Liver (tissue), 9 donors: ENCODE results near the gene NMNAT2. TPM values are rescaled to one million over a fixed set of nuclear protein-coding genes. Genes with fewer than 3 reads are reported as not detected.
A peak's percentile ranks its signal among the peaks of the same experiment; 100 is the strongest.

ENCODE experiments used
- DNase-seq: peaks from one replicate; pipeline ENCODE4 v3.0.0-alpha.2; 2017; ENCODE audit warnings: low spot score
- H3K27ac ChIP-seq, 2 donors: one replicate each; pipeline ENCODE4 v1.7.0; 2013; ENCODE audit warnings: inconsistent platforms in 2 of 2, low read length in 2 of 2, control low read depth in 1 of 2, low read depth in 1 of 2, mild to moderate bottlenecking in 1 of 2
- H3K27me3 ChIP-seq, 4 donors: one replicate each; pipeline versions ENCODE4 v1.6.1 to v1.7.0; 2013; ENCODE audit warnings: low read length in 3 of 4, inconsistent platforms in 1 of 4, mild to moderate bottlenecking in 1 of 4, moderate library complexity in 1 of 4; ENCODE audit not compliant: control insufficient read depth in 4 of 4, insufficient read depth in 4 of 4
- H3K36me3 ChIP-seq, 4 donors: one replicate each; pipeline versions ENCODE4 v1.6.1 to v1.7.0; 2013; ENCODE audit warnings: low read length in 3 of 4, mild to moderate bottlenecking in 3 of 4, low read depth in 1 of 4, moderate library complexity in 1 of 4; ENCODE audit not compliant: control insufficient read depth in 4 of 4, insufficient read depth in 3 of 4
- H3K4me1 ChIP-seq, 4 donors: one replicate each; pipeline versions ENCODE4 v1.6.1 to v1.7.0; 2013; ENCODE audit warnings: low read length in 3 of 4, mild to moderate bottlenecking in 3 of 4, moderate library complexity in 1 of 4; ENCODE audit not compliant: control insufficient read depth in 4 of 4, insufficient read depth in 4 of 4
- H3K4me3 ChIP-seq, 3 donors: one replicate each; pipeline versions ENCODE4 v1.6.1 to v1.7.0; 2013; ENCODE audit warnings: low read length in 3 of 3, control low read depth in 1 of 3, low read depth in 1 of 3, mild to moderate bottlenecking in 1 of 3
- H3K9ac ChIP-seq, 2 donors: one replicate each; pipeline ENCODE4 v1.7.0; 2013; ENCODE audit warnings: low read length in 2 of 2, mild to moderate bottlenecking in 2 of 2, moderate library complexity in 2 of 2, control low read depth in 1 of 2, low read depth in 1 of 2
- H3K9me3 ChIP-seq, 4 donors: one replicate each; pipeline versions ENCODE4 v1.6.1 to v1.7.0; 2013; ENCODE audit warnings: low read length in 3 of 4; ENCODE audit not compliant: control insufficient read depth in 4 of 4
- EGR1 ChIP-seq, 2 donors: IDR thresholded peaks; 2 replicates each; pipeline ENCODE4 v1.6.1; 2016 to 2018; ENCODE audit warnings: antibody characterized with exemption in 2 of 2, low read depth in 2 of 2
- FOXA1 ChIP-seq: IDR thresholded peaks from 2 replicates; pipeline ENCODE4 v1.6.1; 2016; ENCODE audit warnings: antibody characterized with exemption
- FOXA2 ChIP-seq: IDR thresholded peaks from 2 replicates; pipeline ENCODE4 v1.6.1; 2016; ENCODE audit warnings: antibody characterized with exemption
- GABPA ChIP-seq, 2 donors: IDR thresholded peaks in 1 of 2; conservative IDR thresholded peaks in 1 of 2; 2 replicates each; pipeline ENCODE4 v1.6.1; 2016; ENCODE audit warnings: antibody characterized with exemption in 2 of 2, mild to moderate bottlenecking in 1 of 2, moderate library complexity in 1 of 2
- HNF4A ChIP-seq, 2 donors: conservative IDR thresholded peaks; 2 replicates each; pipeline ENCODE4 v1.6.1; 2016; ENCODE audit warnings: antibody characterized with exemption in 2 of 2, mild to moderate bottlenecking in 2 of 2
- HNF4G ChIP-seq: IDR thresholded peaks from 2 replicates; pipeline ENCODE4 v1.6.1; 2016; ENCODE audit warnings: antibody characterized with exemption
- JUND ChIP-seq, 2 donors: IDR thresholded peaks; 2 replicates each; pipeline ENCODE4 v1.6.1; 2016; ENCODE audit warnings: antibody characterized with exemption in 2 of 2
- NR2F2 ChIP-seq: IDR thresholded peaks from 2 replicates; pipeline ENCODE4 v1.6.1; 2016; ENCODE audit warnings: antibody characterized with exemption
- RAD21 ChIP-seq, 2 donors: IDR thresholded peaks; 2 replicates each; pipeline ENCODE4 v1.6.1; 2016; ENCODE audit warnings: antibody characterized with exemption in 2 of 2, mild to moderate bottlenecking in 2 of 2
- RXRA ChIP-seq, 2 donors: IDR thresholded peaks; 2 replicates each; pipeline ENCODE4 v1.6.1; 2017 to 2018; ENCODE audit warnings: antibody characterized with exemption in 2 of 2, mild to moderate bottlenecking in 1 of 2
- SP1 ChIP-seq: IDR thresholded peaks from 2 replicates; pipeline ENCODE4 v1.6.1; 2018; ENCODE audit warnings: antibody characterized with exemption, mild to moderate bottlenecking
- YY1 ChIP-seq: IDR thresholded peaks from 2 replicates; pipeline ENCODE4 v1.6.1; 2016; ENCODE audit warnings: antibody characterized with exemption, mild to moderate bottlenecking
- WGBS: extraction: QIAGEN DNeasy Blood & Tissue Kit; methylation state at CpG from one replicate; pipeline ENCODE4 v1.1.7; 2013; 5-methylcytosine and 5-hydroxymethylcytosine counted together
- polyA plus RNA-seq, 2 donors: library from polyadenylated mRNA; stranded (reverse) in 1 of 2; unstranded in 1 of 2; fragments of 200-250 nt in 1 of 2; fragments of >200 nt in 1 of 2; fragmentation: Nextera tagmentation in 1 of 2; extraction: Ambion mirVana in 1 of 2; gene quantifications; one replicate each; pipeline versions ENCODE4 v1.2.1 to v1.2.3, GENCODE V29; 2013 to 2015
- total RNA-seq, 2 donors: library from RNA; depleted of rRNA; stranded (reverse); fragments of >200 nt; gene quantifications; one replicate each; pipeline ENCODE4 v1.2.3, GENCODE V29; 2014
- TF ChIP-seq, protein P1 (sequence below): IDR thresholded peaks from 2 replicates; pipeline ENCODE4 v1.6.1; 2016; ENCODE audit warnings: antibody characterized with exemption
- TF ChIP-seq, protein P2 (sequence below): IDR thresholded peaks from 2 replicates; pipeline ENCODE4 v1.6.1; 2016; ENCODE audit warnings: antibody characterized with exemption
- TF ChIP-seq, protein P3 (sequence below): IDR thresholded peaks from 2 replicates; pipeline ENCODE4 v1.6.1; 2016; ENCODE audit warnings: antibody characterized with exemption
- TF ChIP-seq, protein P4 (sequence below): fragments of 150-350 bp; IDR thresholded peaks from 2 replicates; pipeline ENCODE4 v1.5.1; 2017; ENCODE audit warnings: improper control_type of control experiment, low read depth, low read length; ENCODE audit not compliant: missing input control
- TF ChIP-seq, protein P5 (sequence below): IDR thresholded peaks from 2 replicates; pipeline ENCODE4 v1.6.1; 2016; ENCODE audit warnings: antibody characterized with exemption, mild to moderate bottlenecking
- donor health status: healthy.
- donor health status: healthy.
- donor health status: healthy.
- donor health status: healthy.
- donor health status: healthy.

The NMNAT2 gene
- total and polyA plus RNA-seq, 4 donors = under 0.01 to 0.07 (median 0.05) TPM; not detected in 1

DNA sequence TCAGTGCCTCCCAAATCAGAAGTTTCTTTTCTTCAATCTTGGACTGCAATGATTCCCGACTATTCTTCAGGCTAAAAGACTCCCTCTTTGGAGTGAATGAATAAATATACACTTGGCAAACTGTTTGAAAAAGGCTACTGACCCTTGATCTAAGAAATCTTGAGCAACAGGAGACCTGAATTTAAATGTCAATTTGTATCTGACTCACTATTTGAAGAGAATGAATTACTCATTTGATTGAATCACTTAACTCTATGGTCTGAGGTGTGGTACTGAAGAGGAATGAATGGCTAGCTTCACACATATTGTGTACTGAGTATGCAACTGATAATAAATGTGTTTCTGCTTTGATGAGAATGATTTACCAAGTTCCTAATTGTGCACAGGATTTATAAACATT lies 49.5 kb upstream of the NMNAT2 start:
- Histone ChIP-seq H3K4me3 (no peak overlapping the region), H3K36me3 (no peaks in the 10 kb centered on the region), H3K4me1 (peaks cover 0 to 12% (median 8%) of the 10 kb centered on the region in 4 donors), H3K27ac (peak overlapping the region; percentile 43 to 62), H3K9ac (peak overlapping the region in 1 of 2 donors; percentile 27), H3K9me3 (no peaks in the 10 kb centered on the region), H3K27me3 (no peaks in the 10 kb centered on the region)
- WGBS = 22% methylated on average over 1 of the region's 1 CpG
- DNase-seq = no peak
- TF ChIP-seq, protein P1, sequence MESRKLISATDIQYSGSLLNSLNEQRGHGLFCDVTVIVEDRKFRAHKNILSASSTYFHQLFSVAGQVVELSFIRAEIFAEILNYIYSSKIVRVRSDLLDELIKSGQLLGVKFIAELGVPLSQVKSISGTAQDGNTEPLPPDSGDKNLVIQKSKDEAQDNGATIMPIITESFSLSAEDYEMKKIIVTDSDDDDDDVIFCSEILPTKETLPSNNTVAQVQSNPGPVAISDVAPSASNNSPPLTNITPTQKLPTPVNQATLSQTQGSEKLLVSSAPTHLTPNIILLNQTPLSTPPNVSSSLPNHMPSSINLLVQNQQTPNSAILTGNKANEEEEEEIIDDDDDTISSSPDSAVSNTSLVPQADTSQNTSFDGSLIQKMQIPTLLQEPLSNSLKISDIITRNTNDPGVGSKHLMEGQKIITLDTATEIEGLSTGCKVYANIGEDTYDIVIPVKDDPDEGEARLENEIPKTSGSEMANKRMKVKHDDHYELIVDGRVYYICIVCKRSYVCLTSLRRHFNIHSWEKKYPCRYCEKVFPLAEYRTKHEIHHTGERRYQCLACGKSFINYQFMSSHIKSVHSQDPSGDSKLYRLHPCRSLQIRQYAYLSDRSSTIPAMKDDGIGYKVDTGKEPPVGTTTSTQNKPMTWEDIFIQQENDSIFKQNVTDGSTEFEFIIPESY = peak; percentile 34
- TF ChIP-seq FOXA1 (no peak), RAD21 (IDR thresholded peaks at IDR 0.05) (peak; percentile 19 to 35), NR2F2 (no peak), EGR1 (IDR thresholded peaks at IDR 0.05; ENCODE audit: low read depth in 2 of 2) (no peak), SP1 (peak; percentile 59), RXRA (IDR thresholded peaks at IDR 0.05) (peak; percentile 64 to 76), JUND (IDR thresholded peaks at IDR 0.05) (peak; percentile 76 to 80), GABPA (IDR thresholded peaks at IDR 0.05 in 1 of 2, conservative IDR thresholded peaks at IDR 0.05 in 1 of 2) (peak in 1 of 2 donors; percentile 34), HNF4A (conservative IDR thresholded peaks at IDR 0.05) (peak; percentile 69 to 73)
- TF ChIP-seq, protein P2, sequence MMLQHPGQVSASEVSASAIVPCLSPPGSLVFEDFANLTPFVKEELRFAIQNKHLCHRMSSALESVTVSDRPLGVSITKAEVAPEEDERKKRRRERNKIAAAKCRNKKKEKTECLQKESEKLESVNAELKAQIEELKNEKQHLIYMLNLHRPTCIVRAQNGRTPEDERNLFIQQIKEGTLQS = peak; percentile 31
- TF ChIP-seq, protein P3, sequence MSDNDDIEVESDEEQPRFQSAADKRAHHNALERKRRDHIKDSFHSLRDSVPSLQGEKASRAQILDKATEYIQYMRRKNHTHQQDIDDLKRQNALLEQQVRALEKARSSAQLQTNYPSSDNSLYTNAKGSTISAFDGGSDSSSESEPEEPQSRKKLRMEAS = no peak

DNA sequence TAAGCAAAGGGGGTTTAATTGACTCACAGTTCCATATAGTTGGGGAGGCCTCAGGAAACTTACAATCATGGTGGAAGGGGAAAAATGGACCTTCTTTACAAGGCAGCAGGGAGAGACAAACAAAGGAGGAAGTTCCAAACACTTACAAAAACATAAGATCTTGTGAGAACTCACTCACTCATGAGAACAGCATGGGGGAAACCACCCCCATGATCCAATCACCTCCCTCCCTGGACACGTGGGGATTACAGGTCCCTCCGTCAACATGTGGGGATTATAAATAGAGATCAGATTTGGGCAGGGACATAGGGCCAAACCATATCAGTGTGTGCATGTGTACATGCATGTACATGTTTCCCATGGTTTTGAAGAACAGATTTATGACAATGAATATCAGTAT lies 48.6 kb upstream of the NMNAT2 start:
- Histone ChIP-seq H3K27ac (no peak overlapping the region), H3K9ac (no peak overlapping the region), H3K36me3 (no peaks in the 10 kb centered on the region), H3K4me1 (peaks cover 0 to 14% (median 8%) of the 10 kb centered on the region in 4 donors), H3K4me3 (no peak overlapping the region), H3K27me3 (no peaks in the 10 kb centered on the region), H3K9me3 (no peaks in the 10 kb centered on the region)
- no peak for DNase-seq
- WGBS = 66% methylated on average over 2 of the region's 2 CpGs
- no peak for TF ChIP-seq RXRA (IDR thresholded peaks at IDR 0.05)
- no peak for TF ChIP-seq GABPA (IDR thresholded peaks at IDR 0.05 in 1 of 2, conservative IDR thresholded peaks at IDR 0.05 in 1 of 2)
- TF ChIP-seq HNF4A (conservative IDR thresholded peaks at IDR 0.05) = no peak
- TF ChIP-seq FOXA1 = no peak
- TF ChIP-seq, protein P1 = no peak
- TF ChIP-seq YY1 = no peak
- TF ChIP-seq SP1 = no peak
- TF ChIP-seq, protein P4, sequence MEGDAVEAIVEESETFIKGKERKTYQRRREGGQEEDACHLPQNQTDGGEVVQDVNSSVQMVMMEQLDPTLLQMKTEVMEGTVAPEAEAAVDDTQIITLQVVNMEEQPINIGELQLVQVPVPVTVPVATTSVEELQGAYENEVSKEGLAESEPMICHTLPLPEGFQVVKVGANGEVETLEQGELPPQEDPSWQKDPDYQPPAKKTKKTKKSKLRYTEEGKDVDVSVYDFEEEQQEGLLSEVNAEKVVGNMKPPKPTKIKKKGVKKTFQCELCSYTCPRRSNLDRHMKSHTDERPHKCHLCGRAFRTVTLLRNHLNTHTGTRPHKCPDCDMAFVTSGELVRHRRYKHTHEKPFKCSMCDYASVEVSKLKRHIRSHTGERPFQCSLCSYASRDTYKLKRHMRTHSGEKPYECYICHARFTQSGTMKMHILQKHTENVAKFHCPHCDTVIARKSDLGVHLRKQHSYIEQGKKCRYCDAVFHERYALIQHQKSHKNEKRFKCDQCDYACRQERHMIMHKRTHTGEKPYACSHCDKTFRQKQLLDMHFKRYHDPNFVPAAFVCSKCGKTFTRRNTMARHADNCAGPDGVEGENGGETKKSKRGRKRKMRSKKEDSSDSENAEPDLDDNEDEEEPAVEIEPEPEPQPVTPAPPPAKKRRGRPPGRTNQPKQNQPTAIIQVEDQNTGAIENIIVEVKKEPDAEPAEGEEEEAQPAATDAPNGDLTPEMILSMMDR = no peak
- TF ChIP-seq, protein P3 = no peak
- TF ChIP-seq EGR1 (IDR thresholded peaks at IDR 0.05; ENCODE audit: low read depth in 2 of 2) = no peak
- TF ChIP-seq, protein P2 = no peak
- TF ChIP-seq, protein P5, sequence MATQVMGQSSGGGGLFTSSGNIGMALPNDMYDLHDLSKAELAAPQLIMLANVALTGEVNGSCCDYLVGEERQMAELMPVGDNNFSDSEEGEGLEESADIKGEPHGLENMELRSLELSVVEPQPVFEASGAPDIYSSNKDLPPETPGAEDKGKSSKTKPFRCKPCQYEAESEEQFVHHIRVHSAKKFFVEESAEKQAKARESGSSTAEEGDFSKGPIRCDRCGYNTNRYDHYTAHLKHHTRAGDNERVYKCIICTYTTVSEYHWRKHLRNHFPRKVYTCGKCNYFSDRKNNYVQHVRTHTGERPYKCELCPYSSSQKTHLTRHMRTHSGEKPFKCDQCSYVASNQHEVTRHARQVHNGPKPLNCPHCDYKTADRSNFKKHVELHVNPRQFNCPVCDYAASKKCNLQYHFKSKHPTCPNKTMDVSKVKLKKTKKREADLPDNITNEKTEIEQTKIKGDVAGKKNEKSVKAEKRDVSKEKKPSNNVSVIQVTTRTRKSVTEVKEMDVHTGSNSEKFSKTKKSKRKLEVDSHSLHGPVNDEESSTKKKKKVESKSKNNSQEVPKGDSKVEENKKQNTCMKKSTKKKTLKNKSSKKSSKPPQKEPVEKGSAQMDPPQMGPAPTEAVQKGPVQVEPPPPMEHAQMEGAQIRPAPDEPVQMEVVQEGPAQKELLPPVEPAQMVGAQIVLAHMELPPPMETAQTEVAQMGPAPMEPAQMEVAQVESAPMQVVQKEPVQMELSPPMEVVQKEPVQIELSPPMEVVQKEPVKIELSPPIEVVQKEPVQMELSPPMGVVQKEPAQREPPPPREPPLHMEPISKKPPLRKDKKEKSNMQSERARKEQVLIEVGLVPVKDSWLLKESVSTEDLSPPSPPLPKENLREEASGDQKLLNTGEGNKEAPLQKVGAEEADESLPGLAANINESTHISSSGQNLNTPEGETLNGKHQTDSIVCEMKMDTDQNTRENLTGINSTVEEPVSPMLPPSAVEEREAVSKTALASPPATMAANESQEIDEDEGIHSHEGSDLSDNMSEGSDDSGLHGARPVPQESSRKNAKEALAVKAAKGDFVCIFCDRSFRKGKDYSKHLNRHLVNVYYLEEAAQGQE = no peak
- TF ChIP-seq NR2F2 = no peak
- no peak for TF ChIP-seq JUND (IDR thresholded peaks at IDR 0.05)
- no peak for TF ChIP-seq FOXA2
- TF ChIP-seq HNF4G = no peak
